CD4-positive, alpha-beta T cell treated with Interleukin-17A for 4 hours (primary cell): Measurements from ENCODE around the gene RBM26.
"Not testable (repeated sequence)": the region's sequence is repeated elsewhere in the genome, so short reads cannot be mapped to it uniquely, and the experiment has no call there.

Source experiments
- DNase-seq: peaks from one replicate; pipeline ENCODE4 v3.0.0-alpha.2; 2020; ENCODE audit warnings: mixed read lengths

RBM26 gene

GRCh38 chr13:79328510-79328909 lies 77.5 kb downstream of the RBM26 start:
- DNase-seq, result no peak

DNA sequence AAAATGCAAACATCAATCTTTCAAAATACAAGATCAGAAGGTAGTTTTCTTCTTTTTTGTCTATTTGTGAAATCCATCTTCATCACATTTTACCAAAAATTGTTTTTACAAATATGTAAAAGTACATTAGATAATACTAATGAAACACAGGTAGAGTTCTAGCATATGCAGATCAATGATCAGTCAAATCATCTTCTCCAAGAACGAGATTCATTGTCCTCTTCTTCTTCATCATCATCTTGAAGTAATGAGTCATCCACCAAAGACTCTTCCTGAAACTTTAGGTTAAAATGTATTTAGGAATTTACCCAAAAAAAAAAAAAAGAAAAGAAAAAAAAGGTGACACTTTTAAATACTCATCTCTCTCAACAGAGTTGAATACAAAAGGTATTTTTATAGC lies 85.6 kb downstream of the RBM26 start:
- DNase-seq, result no peak

GRCh38 chr13:79318664-79319063 lies 87.4 kb downstream of the RBM26 start:
- DNase-seq, result no peak

GRCh38 chr13:79317856-79318255 lies 88.2 kb downstream of the RBM26 start:
- DNase-seq, result no peak

DNA sequence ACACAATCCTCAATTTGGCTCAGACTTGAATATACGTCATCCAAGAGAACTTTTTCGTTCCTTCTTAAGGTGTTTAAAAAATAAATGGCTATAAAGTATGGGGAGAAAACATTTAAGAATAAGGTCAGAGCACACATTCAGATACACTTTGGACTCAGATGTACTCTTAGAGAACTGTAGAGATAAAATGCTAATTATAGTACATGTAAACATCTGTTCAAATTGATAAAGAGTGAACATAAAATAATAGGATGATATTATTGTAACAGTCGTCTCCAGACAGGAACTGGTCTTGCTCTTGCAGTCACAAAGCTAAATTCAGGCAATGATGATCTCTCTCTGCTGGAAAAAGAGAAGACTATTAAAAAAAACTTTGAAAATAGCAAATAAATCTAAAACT lies 91.4 kb downstream of the RBM26 start:
- DNase-seq, result no peak

DNA sequence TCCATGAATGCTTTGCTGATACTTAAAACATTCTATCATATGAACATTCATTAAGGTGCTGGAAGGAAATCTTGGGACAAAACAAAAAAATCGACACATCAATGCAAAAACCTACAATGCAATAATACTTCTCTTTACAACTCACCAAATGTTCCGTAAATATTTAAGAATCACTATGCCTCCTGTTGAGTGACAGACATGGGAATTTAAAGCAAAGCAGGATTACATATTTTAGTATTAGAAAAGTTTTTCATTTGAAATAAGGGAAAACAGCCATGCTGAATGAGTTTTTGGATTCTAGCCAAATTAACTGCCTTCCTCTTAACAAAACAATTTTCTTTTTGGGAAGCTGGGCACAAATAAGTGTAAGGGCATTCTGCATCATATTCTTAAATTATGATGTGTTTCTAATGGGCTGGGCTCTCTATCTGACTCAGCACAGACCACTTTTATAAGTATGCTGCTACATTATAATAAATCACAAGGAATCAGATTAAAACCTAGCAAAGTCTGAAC lies 93.7 kb downstream of the RBM26 start:
- no peak for DNase-seq

- DNase-seq, result no peak
Observed at GRCh38 chr13:79311386-79311785, 94.7 kb downstream of the RBM26 start.

- DNase-seq, result no peak
Observed at GRCh38 chr13:79309690-79310089, 96.4 kb downstream of the RBM26 start.

DNA sequence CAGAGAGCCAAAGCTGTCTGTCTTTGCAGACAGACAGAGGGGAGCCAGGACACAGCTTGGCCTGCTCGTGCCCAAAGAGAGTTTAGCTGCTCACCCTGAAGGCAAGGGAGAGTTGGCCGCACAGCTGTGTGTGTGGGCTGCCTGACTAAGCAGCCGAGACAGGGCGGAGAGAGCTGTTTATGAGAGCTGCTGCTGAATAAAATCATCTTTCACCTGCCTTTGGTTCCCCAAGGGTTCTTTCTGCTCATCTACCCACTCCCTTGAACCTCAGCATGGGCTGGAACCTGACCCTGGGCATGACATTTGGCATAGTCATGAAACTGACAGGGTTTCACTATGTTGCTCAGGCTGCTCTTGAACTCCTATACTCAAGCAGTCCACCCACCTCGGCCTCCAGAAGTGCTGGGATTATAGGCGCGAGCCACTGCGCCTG lies 98.2 kb downstream of the RBM26 start:
- no peak for DNase-seq

DNA sequence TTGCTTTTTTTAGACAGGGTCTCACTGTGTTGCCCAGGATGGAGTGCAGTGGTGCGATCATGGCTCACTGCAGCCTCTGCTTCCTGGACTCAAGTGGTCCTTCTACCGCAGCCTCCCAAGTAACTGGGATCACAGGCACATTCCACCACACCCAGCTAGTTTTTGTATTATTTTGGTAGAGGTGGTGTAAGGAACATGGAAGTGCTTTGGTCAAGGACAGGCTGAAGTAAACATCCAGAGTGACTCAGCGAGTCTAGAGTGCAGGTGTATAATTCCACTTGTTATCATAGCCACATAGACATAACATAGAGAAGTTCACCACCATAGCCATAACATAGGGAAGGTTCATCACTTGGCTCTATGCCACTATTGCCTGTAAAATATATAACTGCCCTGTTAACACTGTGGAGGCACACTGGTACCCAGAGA lies 98.6 kb downstream of the RBM26 start:
- no peak for DNase-seq

- DNase-seq, result no peak
Observed at GRCh38 chr13:79306650-79307049, 99.4 kb downstream of the RBM26 start.

- DNase-seq, result no peak
Observed at GRCh38 chr13:79297128-79297527, 108.9 kb downstream of the RBM26 start.

DNA sequence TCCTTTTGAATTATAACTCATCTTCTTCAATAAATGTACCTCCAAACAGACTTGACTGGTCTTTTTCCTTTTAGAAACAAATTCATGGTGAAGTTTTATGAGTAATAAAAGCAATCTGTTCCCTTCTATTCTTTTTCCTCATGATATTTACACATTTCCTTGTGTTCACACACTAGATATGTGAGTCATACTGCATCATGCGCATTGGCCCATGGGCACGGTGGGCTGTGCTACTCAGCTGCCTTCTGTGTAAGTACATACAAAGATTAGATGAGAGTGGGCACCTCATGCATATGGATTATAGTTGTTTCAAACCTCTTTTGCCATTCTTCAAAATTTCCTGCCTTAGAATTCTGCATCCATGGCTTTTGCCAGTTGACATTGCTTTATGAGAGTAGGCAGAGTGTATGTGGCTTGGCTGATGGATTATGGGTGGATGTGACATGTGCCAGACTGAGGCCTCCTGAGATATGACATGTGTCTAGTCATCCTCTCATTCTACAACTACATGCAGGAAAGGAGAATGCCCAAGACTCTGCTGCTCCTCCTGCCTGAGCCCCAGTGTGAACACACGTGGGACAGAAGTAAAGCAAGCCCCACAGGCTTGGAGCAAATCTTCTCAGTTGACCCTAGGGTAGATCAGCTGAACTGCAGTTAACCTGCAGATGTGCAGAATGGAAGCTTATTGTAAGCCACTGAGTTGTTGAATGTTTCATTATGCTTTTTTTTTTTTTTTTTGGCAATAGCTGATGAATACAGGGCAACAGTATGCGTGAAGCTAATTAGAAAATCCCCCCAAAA lies 109.9 kb downstream of the RBM26 start:
- DNase-seq, result no peak

- DNase-seq, result no peak
Observed at GRCh38 chr13:79290595-79291244, 115.3 kb downstream of the RBM26 start.

- no peak for DNase-seq
Observed at GRCh38 chr13:79289571-79289970, 116.5 kb downstream of the RBM26 start.

DNA sequence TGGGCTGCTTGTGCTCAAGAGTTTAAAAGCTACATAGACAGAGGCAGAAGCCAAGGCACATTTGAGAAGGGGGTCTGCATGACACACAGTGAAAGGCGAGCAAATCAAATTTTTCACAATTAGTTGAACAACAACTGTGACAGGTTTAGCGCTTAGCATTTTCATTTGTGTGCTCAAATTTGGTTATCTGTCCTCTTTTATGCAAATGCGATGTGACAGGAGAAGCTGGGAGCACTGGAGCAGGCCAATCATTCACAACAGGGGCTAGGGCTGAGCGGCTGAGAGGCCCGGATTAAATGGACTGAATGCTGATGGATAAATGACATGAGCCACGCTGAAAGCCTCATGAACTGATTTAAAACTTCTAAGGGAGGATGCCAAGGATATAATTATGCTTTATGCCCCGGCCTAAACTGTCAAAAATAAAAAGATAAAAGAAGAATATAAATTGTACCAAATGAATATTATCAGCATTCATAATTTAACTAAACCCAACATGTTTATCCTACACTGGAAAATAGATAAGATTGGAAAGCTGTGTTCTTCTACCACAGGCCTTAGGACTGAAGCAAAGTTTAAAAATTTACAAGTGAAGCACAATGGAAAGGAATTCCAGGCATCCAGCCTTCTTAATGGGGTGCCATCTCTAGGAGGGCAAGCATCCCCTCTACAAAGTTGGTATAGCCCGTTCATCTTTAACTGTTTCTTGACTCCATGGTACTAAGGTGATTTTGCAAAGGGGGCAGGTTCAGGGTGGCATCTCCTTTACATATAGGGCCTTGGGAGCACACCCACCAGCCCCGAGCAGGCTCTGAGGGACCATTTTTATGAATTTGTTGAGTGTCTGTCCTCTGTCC lies 117.9 kb downstream of the RBM26 start:
- DNase-seq, result no peak

GRCh38 chr13:79285159-79285558 lies 120.9 kb downstream of the RBM26 start:
- no peak for DNase-seq

GRCh38 chr13:79283742-79284141 lies 122.3 kb downstream of the RBM26 start:
- no peak for DNase-seq

DNA sequence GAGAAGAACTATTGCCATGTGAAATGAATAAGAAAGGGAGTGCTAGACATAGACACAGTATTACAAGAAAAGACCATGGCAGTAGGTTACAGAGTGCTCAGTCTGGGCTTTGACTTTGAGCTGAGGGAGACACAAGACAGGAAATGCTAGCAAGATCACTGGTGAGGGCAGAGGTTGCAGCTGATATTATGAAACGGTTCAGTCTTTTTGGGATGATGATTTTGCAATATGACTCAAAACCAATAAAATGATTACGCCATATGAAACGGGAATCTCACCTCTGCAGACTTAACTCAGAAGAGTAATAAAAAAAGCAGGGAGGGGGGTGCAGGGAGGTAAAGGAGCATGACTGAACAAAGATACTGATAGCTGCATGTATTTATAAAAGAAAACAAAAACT lies 123.1 kb downstream of the RBM26 start:
- no peak for DNase-seq

DNA sequence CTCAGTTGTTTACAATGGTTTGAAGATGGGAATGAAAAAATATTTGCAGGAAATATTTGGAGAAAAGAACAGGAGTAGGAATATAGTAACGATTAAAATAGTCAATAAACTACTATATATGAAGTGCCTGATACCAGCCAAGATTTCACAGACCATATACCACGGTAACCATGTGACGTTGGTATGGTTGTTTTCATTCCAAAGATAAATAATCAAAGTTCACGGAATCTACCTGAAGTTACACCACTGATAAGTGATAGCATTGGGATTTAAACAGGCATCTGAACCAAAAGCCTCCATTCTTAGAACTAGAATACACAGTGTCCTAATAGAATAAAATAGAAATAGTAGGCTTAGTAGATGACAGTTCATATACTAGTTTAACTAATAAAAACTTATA lies 123.5 kb downstream of the RBM26 start:
- no peak for DNase-seq

DNA sequence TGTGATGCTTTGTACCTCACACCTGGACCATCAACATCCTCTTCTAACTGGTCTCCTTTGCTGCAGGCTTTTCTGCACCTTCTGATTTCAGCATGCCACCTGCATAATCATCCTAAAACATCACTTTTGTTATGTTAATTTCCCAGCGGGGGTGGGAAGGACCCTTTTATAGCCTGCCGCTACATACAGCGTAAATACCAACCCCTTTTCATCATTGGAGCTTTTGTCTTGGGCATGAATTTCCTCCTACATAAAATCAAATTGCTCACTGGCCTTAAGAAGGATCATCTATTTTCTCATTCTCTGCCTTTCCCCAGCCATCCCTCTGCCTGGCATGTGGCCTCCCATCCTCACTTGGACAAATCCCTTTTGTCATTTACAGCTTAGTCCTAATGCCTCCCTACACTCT lies 124.7 kb downstream of the RBM26 start:
- DNase-seq, result no peak

- not testable (repeated sequence) for DNase-seq
Observed at GRCh38 chr13:79279735-79280134, 126.3 kb downstream of the RBM26 start.

GRCh38 chr13:79273045-79273444 lies 133.0 kb downstream of the RBM26 start:
- DNase-seq, result no peak
